HepG2 (cell line): ENCODE results near the gene CDH1. TPM values are rescaled to one million over a fixed set of nuclear protein-coding genes. Genes with fewer than 3 reads are reported as not detected.

Experiments used
- ARID2 ChIP-seq: sonication (generic); formaldehyde crosslinking; IDR thresholded peaks from 2 replicates; pipeline ENCODE4 v1.8.1; 2022; ENCODE audit warnings: mild to moderate bottlenecking, missing genetic modification reagents, borderline replicate concordance
- ATM ChIP-seq: fragments of 450-650 bp; IDR thresholded peaks from 2 replicates; pipeline ENCODE4 v1.7.1; 2017; ENCODE audit warnings: mild to moderate bottlenecking, borderline replicate concordance
- CBX2 ChIP-seq, 2 experiments: fragments of 200-600 bp in 1 of 2; sonication (generic); formaldehyde crosslinking in 1 of 2; IDR thresholded peaks; 2 replicates each; pipeline versions ENCODE4 v1.7.0 to v1.8.1; 2018 to 2022; ENCODE audit warnings: low read depth in 2 of 2, low read length in 1 of 2, mild to moderate bottlenecking in 1 of 2, missing genetic modification reagents in 1 of 2
- ELF1 ChIP-seq: sonication (generic); formaldehyde crosslinking; IDR thresholded peaks from 2 replicates; pipeline ENCODE4 v1.4.0; 2020; ENCODE audit warnings: missing genetic modification reagents
- ELF3 ChIP-seq: IDR thresholded peaks from 2 replicates; pipeline ENCODE4 v1.6.1; 2016; ENCODE audit warnings: missing genetic modification reagents, missing compliant biosample characterization
- FOSL1 ChIP-seq: sonication (generic); formaldehyde crosslinking; IDR thresholded peaks from 2 replicates; pipeline ENCODE4 v1.9.0; 2021; ENCODE audit warnings: missing genetic modification reagents, borderline replicate concordance
- JARID2 ChIP-seq: sonication (generic); formaldehyde crosslinking; IDR thresholded peaks from 2 replicates; pipeline ENCODE4 v1.8.1; 2023; ENCODE audit warnings: missing genetic modification reagents, inconsistent platforms; ENCODE audit not compliant: insufficient replicate concordance
- MAFF ChIP-seq: IDR thresholded peaks from 2 replicates; pipeline ENCODE4 v1.6.1; 2011; ENCODE audit warnings: low read depth, low read length, improper control_type of control experiment
- MAZ ChIP-seq, 2 experiments: sonication (generic) in 1 of 2; formaldehyde crosslinking in 1 of 2; IDR thresholded peaks; 2 replicates each; pipeline versions ENCODE4 v1.5.0 to v1.6.1; 2012 to 2020; ENCODE audit warnings: low read depth in 2 of 2, mild to moderate bottlenecking in 2 of 2, borderline replicate concordance in 1 of 2, improper control_type of control experiment in 1 of 2, low read length in 1 of 2, missing genetic modification reagents in 1 of 2, moderate library complexity in 1 of 2
- SRF ChIP-seq: IDR thresholded peaks from 2 replicates; pipeline ENCODE4 v1.6.1; 2011; ENCODE audit warnings: mild to moderate bottlenecking, low read depth, low read length, moderate library complexity
- SRY ChIP-seq: sonication (generic); formaldehyde crosslinking; IDR thresholded peaks from 2 replicates; pipeline ENCODE4 v1.8.0; 2022; ENCODE audit warnings: mild to moderate bottlenecking, missing genetic modification reagents
- STAG1 ChIP-seq: sonication (generic); formaldehyde crosslinking; IDR thresholded peaks from 2 replicates; pipeline ENCODE4 v1.4.0; 2020; ENCODE audit warnings: missing genetic modification reagents
- ZBTB7A ChIP-seq: sonication (generic); formaldehyde crosslinking; IDR thresholded peaks from 2 replicates; pipeline ENCODE4 v1.8.0; 2022; ENCODE audit warnings: mild to moderate bottlenecking, missing genetic modification reagents
- ZFY ChIP-seq: sonication (generic); formaldehyde crosslinking; IDR thresholded peaks from 2 replicates; pipeline ENCODE4 v1.4.0; 2020; ENCODE audit warnings: missing genetic modification reagents
- ZNF124 ChIP-seq: sonication (generic); formaldehyde crosslinking; IDR thresholded peaks from 2 replicates; pipeline ENCODE4 v1.4.0; 2020; ENCODE audit warnings: missing genetic modification reagents
- ZNF382 ChIP-seq: sonication (generic); formaldehyde crosslinking; IDR thresholded peaks from 2 replicates; pipeline ENCODE4 v1.5.0; 2020; ENCODE audit warnings: missing genetic modification reagents, mild to moderate bottlenecking, borderline replicate concordance
- ZNF44 ChIP-seq: sonication (generic); formaldehyde crosslinking; IDR thresholded peaks from 2 replicates; pipeline ENCODE4 v1.5.1; 2020; ENCODE audit warnings: mild to moderate bottlenecking, missing genetic modification reagents
- ZNF556 ChIP-seq: sonication (generic); formaldehyde crosslinking; IDR thresholded peaks from 2 replicates; pipeline ENCODE4 v1.4.0; 2020; ENCODE audit warnings: mild to moderate bottlenecking, missing genetic modification reagents, borderline replicate concordance
- ZNF775 ChIP-seq: sonication (generic); formaldehyde crosslinking; IDR thresholded peaks from 2 replicates; pipeline ENCODE4 v1.4.0; 2020; ENCODE audit warnings: missing genetic modification reagents, mild to moderate bottlenecking, moderate library complexity, borderline replicate concordance
- ZNF878 ChIP-seq: sonication (generic); formaldehyde crosslinking; IDR thresholded peaks from 2 replicates; pipeline ENCODE4 v1.8.1; 2023; ENCODE audit warnings: mild to moderate bottlenecking, missing genetic modification reagents, moderate library complexity
- polyA plus RNA-seq, 8 experiments: library from polyadenylated mRNA; depleted of rRNA in 3 of 8; stranded (reverse) in 7 of 8; unstranded in 1 of 8; fragments of >200 nt; fragmentation: Illumina TruSeq in 4 of 8; extraction: Trizol in 4 of 8; gene quantifications; 2 replicates each; pipeline versions ENCODE4 v1.2.1 to v1.2.3, GENCODE V29; 2011 to 2016; ENCODE audit warnings: low read depth in 4 of 8, missing spikeins in 1 of 8, mixed read lengths in 1 of 8; ENCODE audit not compliant: insufficient read depth in 1 of 8
- total RNA-seq, 5 experiments: library from RNA; depleted of rRNA; stranded (reverse); fragments of >200 nt; fragmentation: Illumina TruSeq; extraction: Trizol; gene quantifications; 2 replicates each; pipeline ENCODE4 v1.2.3, GENCODE V29; 2016; ENCODE audit warnings: low read depth in 1 of 5
- TF ChIP-seq, protein P1 (sequence below): sonication (generic); formaldehyde crosslinking; IDR thresholded peaks from 2 replicates; pipeline ENCODE4 v1.5.0; 2020; ENCODE audit warnings: missing genetic modification reagents
- TF ChIP-seq, protein P2 (sequence below): sonication (generic); formaldehyde crosslinking; IDR thresholded peaks from 2 replicates; pipeline ENCODE4 v1.4.0; 2020; ENCODE audit warnings: missing genetic modification reagents
- TF ChIP-seq, protein P3 (sequence below): sonication (generic); formaldehyde crosslinking; IDR thresholded peaks from 2 replicates; pipeline ENCODE4 v1.4.0; 2020; ENCODE audit warnings: mild to moderate bottlenecking, missing genetic modification reagents
- TF ChIP-seq, protein P4 (sequence below): sonication (generic); formaldehyde crosslinking; IDR thresholded peaks from 2 replicates; pipeline ENCODE4 v1.8.1; 2022; ENCODE audit warnings: mild to moderate bottlenecking, missing genetic modification reagents

Gene CDH1
- total and polyA plus RNA-seq, 2 of the 13 experiments (the other 11 are each of a cell fraction or from before 2014, with no cell fraction given): 0.95 to 9.8 TPM

DNA sequence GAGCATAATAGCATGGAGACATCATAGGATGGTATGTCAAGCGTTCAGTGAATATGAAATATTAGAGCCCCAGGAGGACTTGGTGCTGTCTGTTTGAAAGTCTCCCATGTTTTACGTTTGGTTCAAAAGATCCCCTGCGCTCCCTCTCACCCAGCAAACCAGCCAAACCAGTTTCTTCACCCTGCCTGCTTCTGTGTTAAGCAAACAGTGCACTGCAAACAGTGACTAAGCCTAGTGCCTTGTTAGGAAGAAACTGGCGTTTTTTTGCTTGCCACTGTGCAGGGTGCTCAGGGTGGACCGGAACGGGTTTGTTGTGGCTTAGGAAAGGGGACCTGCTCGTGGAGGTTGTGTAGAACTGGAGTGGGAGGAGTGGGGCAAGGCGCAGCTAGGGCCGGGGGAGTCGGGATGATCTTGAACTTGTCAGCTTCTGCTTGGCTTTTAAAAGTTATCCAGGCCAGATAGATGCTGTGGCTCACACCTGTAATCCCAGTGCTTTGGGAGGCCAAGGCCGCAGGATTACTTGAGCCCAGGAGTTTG is 7.7 kb downstream of the CDH1 start (continued):
- TF ChIP-seq, protein P1, sequence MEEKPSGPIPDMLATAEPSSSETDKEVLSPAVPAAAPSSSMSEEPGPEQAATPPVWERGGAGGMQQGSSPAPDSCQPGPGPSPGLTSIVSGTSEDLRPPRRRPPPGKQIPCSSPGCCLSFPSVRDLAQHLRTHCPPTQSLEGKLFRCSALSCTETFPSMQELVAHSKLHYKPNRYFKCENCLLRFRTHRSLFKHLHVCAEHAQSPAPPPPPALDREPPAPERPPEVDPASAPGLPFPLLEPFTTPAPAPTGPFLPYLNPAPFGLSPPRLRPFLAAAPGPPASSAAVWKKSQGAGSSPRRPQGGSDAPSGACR: peak; percentile 97
- peak; percentile 91; the same call in 1 of the 2 replicates for TF ChIP-seq ZNF775 (CRISPR knock-in tag)
- no peak for TF ChIP-seq MAZ (IDR thresholded peaks at IDR 0.05; ENCODE audit: borderline replicate concordance, low read depth, low read length)
- TF ChIP-seq MAZ (CRISPR knock-in tag; IDR thresholded peaks at IDR 0.05; ENCODE audit: low read depth): peak; percentile 81
- peak; percentile 45; the same call in 1 of the 2 replicates for TF ChIP-seq ZFY (CRISPR knock-in tag)
- TF ChIP-seq ATM: no peak
- TF ChIP-seq, protein P2, sequence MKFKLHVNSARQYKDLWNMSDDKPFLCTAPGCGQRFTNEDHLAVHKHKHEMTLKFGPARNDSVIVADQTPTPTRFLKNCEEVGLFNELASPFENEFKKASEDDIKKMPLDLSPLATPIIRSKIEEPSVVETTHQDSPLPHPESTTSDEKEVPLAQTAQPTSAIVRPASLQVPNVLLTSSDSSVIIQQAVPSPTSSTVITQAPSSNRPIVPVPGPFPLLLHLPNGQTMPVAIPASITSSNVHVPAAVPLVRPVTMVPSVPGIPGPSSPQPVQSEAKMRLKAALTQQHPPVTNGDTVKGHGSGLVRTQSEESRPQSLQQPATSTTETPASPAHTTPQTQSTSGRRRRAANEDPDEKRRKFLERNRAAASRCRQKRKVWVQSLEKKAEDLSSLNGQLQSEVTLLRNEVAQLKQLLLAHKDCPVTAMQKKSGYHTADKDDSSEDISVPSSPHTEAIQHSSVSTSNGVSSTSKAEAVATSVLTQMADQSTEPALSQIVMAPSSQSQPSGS (CRISPR knock-in tag): peak; percentile 85
- TF ChIP-seq, protein P3, sequence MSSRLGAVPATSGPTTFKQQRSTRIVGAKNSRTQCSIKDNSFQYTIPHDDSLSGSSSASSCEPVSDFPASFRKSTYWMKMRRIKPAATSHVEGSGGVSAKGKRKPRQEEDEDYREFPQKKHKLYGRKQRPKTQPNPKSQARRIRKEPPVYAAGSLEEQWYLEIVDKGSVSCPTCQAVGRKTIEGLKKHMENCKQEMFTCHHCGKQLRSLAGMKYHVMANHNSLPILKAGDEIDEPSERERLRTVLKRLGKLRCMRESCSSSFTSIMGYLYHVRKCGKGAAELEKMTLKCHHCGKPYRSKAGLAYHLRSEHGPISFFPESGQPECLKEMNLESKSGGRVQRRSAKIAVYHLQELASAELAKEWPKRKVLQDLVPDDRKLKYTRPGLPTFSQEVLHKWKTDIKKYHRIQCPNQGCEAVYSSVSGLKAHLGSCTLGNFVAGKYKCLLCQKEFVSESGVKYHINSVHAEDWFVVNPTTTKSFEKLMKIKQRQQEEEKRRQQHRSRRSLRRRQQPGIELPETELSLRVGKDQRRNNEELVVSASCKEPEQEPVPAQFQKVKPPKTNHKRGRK (CRISPR knock-in tag): no peak
- TF ChIP-seq ARID2 (CRISPR knock-in tag): peak; percentile 36; the same call in 1 of the 2 replicates
- TF ChIP-seq JARID2: no peak
- TF ChIP-seq ELF3 (CRISPR knock-in tag): peak; percentile 94
- no peak; the same call in 1 of the 2 replicates for TF ChIP-seq SRY (CRISPR knock-in tag)
- no peak for TF ChIP-seq CBX2 (IDR thresholded peaks at IDR 0.05; ENCODE audit: low read depth, low read length)
- TF ChIP-seq CBX2 (CRISPR knock-in tag; IDR thresholded peaks at IDR 0.05; ENCODE audit: low read depth): no peak
- TF ChIP-seq ZNF878 (CRISPR knock-in tag): 0 out of 2 replicates have a peak, but pooled peaks have one; percentile 76
- peak; percentile 78; the same call in 1 of the 2 replicates for TF ChIP-seq ZBTB7A (CRISPR knock-in tag)
- no peak for TF ChIP-seq ZNF382 (CRISPR knock-in tag)
- TF ChIP-seq ELF1: peak; percentile 67; the same call in 1 of the 2 replicates
- TF ChIP-seq ZNF556: peak; percentile 97; the same call in 1 of the 2 replicates
- peak; percentile 96 for TF ChIP-seq SRF
- TF ChIP-seq, protein P4, sequence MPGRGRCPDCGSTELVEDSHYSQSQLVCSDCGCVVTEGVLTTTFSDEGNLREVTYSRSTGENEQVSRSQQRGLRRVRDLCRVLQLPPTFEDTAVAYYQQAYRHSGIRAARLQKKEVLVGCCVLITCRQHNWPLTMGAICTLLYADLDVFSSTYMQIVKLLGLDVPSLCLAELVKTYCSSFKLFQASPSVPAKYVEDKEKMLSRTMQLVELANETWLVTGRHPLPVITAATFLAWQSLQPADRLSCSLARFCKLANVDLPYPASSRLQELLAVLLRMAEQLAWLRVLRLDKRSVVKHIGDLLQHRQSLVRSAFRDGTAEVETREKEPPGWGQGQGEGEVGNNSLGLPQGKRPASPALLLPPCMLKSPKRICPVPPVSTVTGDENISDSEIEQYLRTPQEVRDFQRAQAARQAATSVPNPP: peak; percentile 69; the same call in 1 of the 2 replicates
- TF ChIP-seq ZNF124 (CRISPR knock-in tag): peak; percentile 99
- peak; percentile 93 for TF ChIP-seq FOSL1
- no peak for TF ChIP-seq ZNF44
- TF ChIP-seq STAG1 (CRISPR knock-in tag): peak; percentile 50
- peak; percentile 58 for TF ChIP-seq MAFF
